WERI-Rb-1 (cell line): ENCODE measurements around the gene STRBP.

ENCODE experiments used
- DNase-seq: peaks from one replicate; pipeline ENCODE4 v3.0.0-alpha.2; 2020
- H3K27ac ChIP-seq: fragments of 250-450 bp; sonication (Bioruptor Pico); 2 replicates; pipeline ENCODE4 v1.5.1; 2020; ENCODE audit warnings: mild to moderate bottlenecking, moderate library complexity
- H3K27me3 ChIP-seq: fragments of 250-450 bp; sonication (Bioruptor Pico); 2 replicates; pipeline ENCODE4 v1.5.1; 2021; ENCODE audit warnings: mild to moderate bottlenecking, low read depth, moderate library complexity; ENCODE audit not compliant: insufficient read depth, severe bottlenecking
- H3K36me3 ChIP-seq: fragments of 250-450 bp; sonication (Bioruptor Pico); 2 replicates; pipeline ENCODE4 v1.5.1; 2020; ENCODE audit warnings: mild to moderate bottlenecking, moderate library complexity
- H3K4me3 ChIP-seq: 2 replicates; pipeline ENCODE4 v1.5.1; 2011; ENCODE audit warnings: low read depth, mild to moderate bottlenecking, control low read depth, low read length
- H3K9me3 ChIP-seq: fragments of 250-450 bp; sonication (Bioruptor Pico); 2 replicates; pipeline ENCODE4 v1.5.1; 2021; ENCODE audit warnings: mild to moderate bottlenecking, moderate library complexity; ENCODE audit not compliant: severe bottlenecking
- CTCF ChIP-seq: IDR thresholded peaks from 2 replicates; pipeline ENCODE4 v1.5.1; 2011; ENCODE audit warnings: low read depth, mild to moderate bottlenecking, control low read depth, inconsistent platforms, low read length

The STRBP gene

GRCh38 chr9:123268465-123269259, at the start of gene STRBP:
STRBP (minus strand) TSS chr9:123268586; CDS start chr9:123184134, 84,452 bp downstream.
- H3K4me3 ChIP-seq, result peak within 1 kb of the TSS; percentile 88
- no peaks in the 10 kb centered on the region for H3K9me3 ChIP-seq
- no peaks in the 10 kb centered on the region for H3K27me3 ChIP-seq
- H3K36me3 ChIP-seq, result no peaks in the 10 kb centered on the region
- no peak for TF ChIP-seq CTCF
- peak; percentile 93 for DNase-seq
- peak within 1 kb of the TSS; percentile 68 for H3K27ac ChIP-seq

- Histone ChIP-seq H3K27me3 (no peaks in the 10 kb centered on the region), H3K36me3 (no peaks in the 10 kb centered on the region), H3K9me3 (peaks cover 3% of the 10 kb centered on the region), H3K4me3 (no peak overlapping the region), H3K27ac (no peak overlapping the region)
- no peak for DNase-seq
- TF ChIP-seq CTCF, result no peak
These were observed 47.8 kb upstream of the STRBP start for GRCh38 chr9:123316053-123316718.

GRCh38 chr9:123315635-123316034, 47.2 kb upstream of the STRBP start:
- no peak for TF ChIP-seq CTCF
- no peak overlapping the region for H3K4me3 ChIP-seq
- no peaks in the 10 kb centered on the region for H3K27me3 ChIP-seq
- H3K9me3 ChIP-seq, result peaks cover 3% of the 10 kb centered on the region
- H3K27ac ChIP-seq, result no peak overlapping the region
- H3K36me3 ChIP-seq, result no peaks in the 10 kb centered on the region
- no peak for DNase-seq

GRCh38 chr9:123314617-123315016, 46.2 kb upstream of the STRBP start:
- no peak for TF ChIP-seq CTCF
- DNase-seq, result no peak
- H3K4me3 ChIP-seq, result no peak overlapping the region
- H3K27me3 ChIP-seq, result no peaks in the 10 kb centered on the region
- H3K27ac ChIP-seq, result no peak overlapping the region
- H3K36me3 ChIP-seq, result no peaks in the 10 kb centered on the region
- peaks cover 3% of the 10 kb centered on the region for H3K9me3 ChIP-seq

GRCh38 chr9:123312306-123312877, 44.0 kb upstream of the STRBP start:
- Histone ChIP-seq H3K9me3 (peaks cover 3% of the 10 kb centered on the region), H3K27me3 (no peaks in the 10 kb centered on the region), H3K36me3 (no peaks in the 10 kb centered on the region), H3K27ac (no peak overlapping the region), H3K4me3 (no peak overlapping the region)
- TF ChIP-seq CTCF, result no peak
- DNase-seq, result no peak
